ENCODE measurements around the gene XXYLT1. TPM values are rescaled to one million over a fixed set of nuclear protein-coding genes. Genes with fewer than 3 reads are reported as not detected.

XXYLT1 gene
- total RNA-seq, 4 donors from 2014 or later, result 9.7 to 30.1 (median 17.7) TPM

- intact Hi-C loops (cut with DNase I; ENCODE audit: low total_unique reads), result loop anchor here (2.0 kb wide), 1 partner anchor 251 kb away; no protein-coding TSS in a partner anchor
- TF ChIP-seq CTCF (IDR thresholded peaks at IDR 0.05) (no peak), POLR2A (IDR thresholded peaks at IDR 0.05) (no peak)
- DNase-seq (ENCODE audit: low spot score in 2 of 2), result peak in 1 of 2 donors; percentile 56
- WGBS, 2 donors, result 52 to 53% methylated on average over 5 of the region's 5 CpGs
- H3K4me3 ChIP-seq (ENCODE audit: low read depth, poor library complexity, severe bottlenecking), result no peak overlapping the region
Observed at GRCh38 chr3:195269375-195270078, 1.4 kb downstream of the XXYLT1 start.

- intact Hi-C loops (cut with DNase I; ENCODE audit: low total_unique reads), result no loop called here
- peak in 1 of 2 donors; percentile 60 for DNase-seq (ENCODE audit: low spot score in 2 of 2)
- no peak for TF ChIP-seq POLR2A (IDR thresholded peaks at IDR 0.05)
- TF ChIP-seq CTCF (IDR thresholded peaks at IDR 0.05), result no peak
- 89 to 95% methylated on average over 11 of the region's 11 CpGs for WGBS, 2 donors
- no peak overlapping the region for H3K4me3 ChIP-seq (ENCODE audit: low read depth, poor library complexity, severe bottlenecking)
Observed at GRCh38 chr3:195268576-195269309, 2.2 kb downstream of the XXYLT1 start.

- DNase-seq (ENCODE audit: low spot score in 2 of 2), result no peak
- WGBS, 2 donors, result 77 to 82% methylated on average over 3 of the region's 3 CpGs
- TF ChIP-seq POLR2A (IDR thresholded peaks at IDR 0.05), result no peak
- TF ChIP-seq CTCF (IDR thresholded peaks at IDR 0.05), result no peak
- intact Hi-C loops (cut with DNase I; ENCODE audit: low total_unique reads), result no loop called here
- no peak overlapping the region for H3K4me3 ChIP-seq (ENCODE audit: low read depth, poor library complexity, severe bottlenecking)
Observed at GRCh38 chr3:195267096-195267495, 3.9 kb downstream of the XXYLT1 start.

- intact Hi-C loops (cut with DNase I; ENCODE audit: low total_unique reads), result no loop called here
- DNase-seq (ENCODE audit: low spot score in 2 of 2), result no peak
- TF ChIP-seq POLR2A (IDR thresholded peaks at IDR 0.05), result no peak
- TF ChIP-seq CTCF (IDR thresholded peaks at IDR 0.05), result no peak
- 73 to 82% methylated on average over 5 of the region's 5 CpGs for WGBS, 2 donors
- H3K4me3 ChIP-seq (ENCODE audit: low read depth, poor library complexity, severe bottlenecking), result no peak overlapping the region
Observed at GRCh38 chr3:195266428-195266827, 4.5 kb downstream of the XXYLT1 start.

- intact Hi-C loops (cut with DNase I; ENCODE audit: low total_unique reads), result no loop called here
- TF ChIP-seq CTCF (IDR thresholded peaks at IDR 0.05), result no peak
- no peak for TF ChIP-seq POLR2A (IDR thresholded peaks at IDR 0.05)
- 94 to 96% methylated on average over 13 of the region's 13 CpGs for WGBS, 2 donors
Observed at GRCh38 chr3:195265363-195265976, 5.5 kb downstream of the XXYLT1 start.

More at GRCh38 chr3:195265363-195265976, 5.5 kb downstream of the XXYLT1 start:
- peak in 1 of 2 donors; percentile 75 for DNase-seq (ENCODE audit: low spot score in 2 of 2)
- no peak overlapping the region for H3K4me3 ChIP-seq (ENCODE audit: low read depth, poor library complexity, severe bottlenecking)
